H1 (cell line): ENCODE results near the gene CELSR3. TPM values are rescaled to one million over a fixed set of nuclear protein-coding genes. Genes with fewer than 3 reads are reported as not detected.

Experiments
- KDM1A ChIP-seq: fragments of 200-600, 300-600 bp; sonication (generic); IDR thresholded peaks from 2 replicates; pipeline ENCODE4 v1.7.1; 2016; ENCODE audit warnings: mild to moderate bottlenecking, low read length, borderline replicate concordance
- KDM5A ChIP-seq: fragments of 200-600 bp; IDR thresholded peaks from 2 replicates; pipeline ENCODE4 v1.7.1; 2012; ENCODE audit warnings: mild to moderate bottlenecking, low read length, inconsistent platforms, mixed read lengths
- NRF1 ChIP-seq: IDR thresholded peaks from 2 replicates; pipeline ENCODE4 v1.6.1; 2011; ENCODE audit warnings: mild to moderate bottlenecking, low read depth, low read length, improper control_type of control experiment
- PHF8 ChIP-seq: fragments of 200-600 bp; sonication (generic); conservative IDR thresholded peaks from 2 replicates; pipeline ENCODE4 v1.7.1; 2012; ENCODE audit warnings: low read depth, mild to moderate bottlenecking, inconsistent platforms, low read length, moderate library complexity
- RAD21 ChIP-seq, 2 experiments: IDR thresholded peaks in 1 of 2; conservative IDR thresholded peaks in 1 of 2; 2 replicates each; pipeline ENCODE4 v1.6.1; 2011; ENCODE audit warnings: low read depth in 2 of 2, low read length in 2 of 2, improper control_type of control experiment in 1 of 2, inconsistent platforms in 1 of 2, mild to moderate bottlenecking in 1 of 2, moderate library complexity in 1 of 2
- RFX5 ChIP-seq: IDR thresholded peaks from 2 replicates; pipeline ENCODE4 v1.6.1; 2011; ENCODE audit warnings: low read depth, low read length, improper control_type of control experiment, borderline replicate concordance
- SP2 ChIP-seq: IDR thresholded peaks from 2 replicates; pipeline ENCODE4 v1.6.1; 2012; ENCODE audit warnings: mild to moderate bottlenecking, low read length, inconsistent platforms
- SP4 ChIP-seq: IDR thresholded peaks from 2 replicates; pipeline ENCODE4 v1.6.1; 2012; ENCODE audit warnings: low read length, inconsistent platforms
- polyA plus RNA-seq, 7 experiments: library from polyadenylated mRNA; depleted of rRNA in 3 of 7; stranded (reverse) in 5 of 7; unstranded in 2 of 7; fragments of >200 nt in 5 of 7; fragments of 200-250 nt in 2 of 7; gene quantifications; 1 replicate in 5 of 7; 2 replicates in 1 of 7; 4 replicates in 1 of 7; pipeline versions ENCODE4 v1.2.1 to v1.2.3, GENCODE V29; 2011 to 2013; ENCODE audit warnings: missing spikeins in 2 of 7, mixed read lengths in 2 of 7
- total RNA-seq: library from RNA; stranded (reverse); fragmentation: NEBNext Ultra II Directional; extraction: Animal tissue kit (Norgen Biotek cat#: 25700); gene quantifications from 2 replicates; pipeline ENCODE4 v1.2.1, GENCODE V29; 2021

The CELSR3 gene
- total and polyA plus RNA-seq, 2 of the 8 experiments (the other 6 are each of a cell fraction or from before 2014, with no cell fraction given) = 11.6 to 29.5 TPM

GRCh38 chr3:48630407-48630806, 32.3 kb downstream of the CELSR3 start (continued):
- TF ChIP-seq KDM5A = no peak
- TF ChIP-seq PHF8 = no peak
- no peak for TF ChIP-seq SP2
- TF ChIP-seq RAD21 (IDR thresholded peaks at IDR 0.05 in 1 of 2, conservative IDR thresholded peaks at IDR 0.05 in 1 of 2; ENCODE audit: low read depth in 2 of 2, low read length in 2 of 2) = no peak
- TF ChIP-seq SP4 = no peak
- no peak for TF ChIP-seq KDM1A
- TF ChIP-seq NRF1 = no peak
- TF ChIP-seq RFX5 = no peak
